Chondrocyte (in vitro differentiated cells): ENCODE measurements around the gene SRRT. TPM values are rescaled to one million over a fixed set of nuclear protein-coding genes. Genes with fewer than 3 reads are reported as not detected.

Experiments used
- DNase-seq: peaks from one replicate; pipeline ENCODE4 v3.0.0; 2021; ENCODE audit warnings: mixed read lengths, low spot score
- H3K27ac Mint-ChIP-seq: one replicate; pipeline ENCODE4 v1.8.0; 2021; ENCODE audit warnings: mild to moderate bottlenecking, moderate library complexity, mixed read lengths; ENCODE audit not compliant: unreplicated experiment
- H3K27me3 Mint-ChIP-seq: 2 replicates; pipeline ENCODE4 v1.8.0; 2021; ENCODE audit warnings: low read depth, mixed read lengths
- H3K36me3 Mint-ChIP-seq: 2 replicates; pipeline ENCODE4 v1.8.0; 2021; ENCODE audit warnings: low read depth, mixed read lengths
- H3K4me1 Mint-ChIP-seq: 2 replicates; pipeline ENCODE4 v1.8.0; 2021; ENCODE audit warnings: low read depth, mild to moderate bottlenecking, mixed read lengths
- H3K4me3 Mint-ChIP-seq: one replicate; pipeline ENCODE4 v1.8.0; 2021; ENCODE audit warnings: mild to moderate bottlenecking, moderate library complexity, mixed read lengths; ENCODE audit not compliant: unreplicated experiment
- H3K9me3 Mint-ChIP-seq: 2 replicates; pipeline ENCODE4 v1.8.0; 2021; ENCODE audit warnings: low read depth, mixed read lengths
- CTCF ChIP-seq: fragments of 200-600 bp; sonication (generic); IDR thresholded peaks from 2 replicates; pipeline ENCODE4 v1.5.0; 2021; ENCODE audit warnings: antibody characterized with exemption, mild to moderate bottlenecking, moderate library complexity
- total RNA-seq: library from RNA; stranded (reverse); gene quantifications from 3 replicates; pipeline ENCODE4 v1.2.1, GENCODE V29; 2021

The SRRT gene
- total RNA-seq, 1 donor from 2014 or later, result 105 TPM

GRCh38 chr7:100836812-100837098 lies 38.1 kb upstream of the SRRT start:
- no peak for TF ChIP-seq CTCF
- Mint-ChIP-seq H3K4me1 (peaks cover 12% of the 10 kb centered on the region), H3K4me3 (peak overlapping the region; percentile 69), H3K27me3 (no peaks in the 10 kb centered on the region), H3K27ac (peak overlapping the region; percentile 89), H3K36me3 (no peaks in the 10 kb centered on the region), H3K9me3 (no peaks in the 10 kb centered on the region)
- no peak for DNase-seq

GRCh38 chr7:100837099-100837836 lies 37.6 kb upstream of the SRRT start:
- Mint-ChIP-seq H3K4me1 (peaks cover 12% of the 10 kb centered on the region), H3K36me3 (no peaks in the 10 kb centered on the region), H3K9me3 (no peaks in the 10 kb centered on the region), H3K27ac (peak overlapping the region; percentile 89), H3K4me3 (peak overlapping the region; percentile 69), H3K27me3 (no peaks in the 10 kb centered on the region)
- DNase-seq, result no peak
- no peak for TF ChIP-seq CTCF

GRCh38 chr7:100839361-100839760 lies 35.5 kb upstream of the SRRT start:
- Mint-ChIP-seq H3K36me3 (no peaks in the 10 kb centered on the region), H3K4me1 (peaks cover 12% of the 10 kb centered on the region), H3K27me3 (no peaks in the 10 kb centered on the region), H3K27ac (no peak overlapping the region), H3K9me3 (no peaks in the 10 kb centered on the region), H3K4me3 (no peak overlapping the region)
- DNase-seq, result no peak
- no peak for TF ChIP-seq CTCF

GRCh38 chr7:100840470-100841100 lies 34.3 kb upstream of the SRRT start:
- Mint-ChIP-seq H3K4me3 (no peak overlapping the region), H3K36me3 (no peaks in the 10 kb centered on the region), H3K9me3 (no peaks in the 10 kb centered on the region), H3K27ac (no peak overlapping the region), H3K4me1 (peaks cover 12% of the 10 kb centered on the region), H3K27me3 (no peaks in the 10 kb centered on the region)
- no peak for TF ChIP-seq CTCF
- DNase-seq, result no peak

- no peak for DNase-seq
- no peak for TF ChIP-seq CTCF
Observed at GRCh38 chr7:100847360-100847759, 27.5 kb upstream of the SRRT start.

More at GRCh38 chr7:100847360-100847759, 27.5 kb upstream of the SRRT start:
- peaks cover 9% of the 10 kb centered on the region for H3K4me1 Mint-ChIP-seq
- H3K36me3 Mint-ChIP-seq, result no peaks in the 10 kb centered on the region
- H3K27me3 Mint-ChIP-seq, result no peaks in the 10 kb centered on the region
- no peak overlapping the region for H3K4me3 Mint-ChIP-seq
- no peak overlapping the region for H3K27ac Mint-ChIP-seq
- no peaks in the 10 kb centered on the region for H3K9me3 Mint-ChIP-seq
